ENCODE results near the gene B4GALNT4. TPM values are rescaled to one million over a fixed set of nuclear protein-coding genes. Genes with fewer than 3 reads are reported as not detected.

The B4GALNT4 gene
- total and polyA plus RNA-seq, 2 of the 4 experiments (the other 2 are of a cell fraction) = 5.2 to 38.6 TPM

GRCh38 chr11:385594-386351 lies 16.5 kb downstream of the B4GALNT4 start:
- BruUV-seq (replicated peaks) = no TSS peak
- Histone ChIP-seq H3K4me3 (ENCODE audit: insufficient read depth, low read depth, low read length) (no peak overlapping the region), H2BK20ac (ENCODE audit: low read depth, low read length) (no peak overlapping the region), H4K20me1 (ENCODE audit: insufficient read depth, low read length) (no peaks in the 10 kb centered on the region), H2BK15ac (ENCODE audit: low read depth, low read length) (no peak overlapping the region), H3K56ac (ENCODE audit: extremely low read depth, insufficient read depth, low read length) (no peak overlapping the region), H2BK5ac (ENCODE audit: low read depth, low read length, poor library complexity, severe bottlenecking) (no peak overlapping the region), H3K9ac (ENCODE audit: low read depth, low read length) (no peak overlapping the region), H2AK5ac (ENCODE audit: low read depth, low read length) (no peak overlapping the region), H3K4ac (ENCODE audit: low read depth, low read length) (no peak overlapping the region), H3K79me1 (ENCODE audit: low read depth in 1 of 2, low read length in 2 of 2) (no peaks in the 10 kb centered on the region), H3K4me2 (ENCODE audit: low read depth, low read length) (no peak overlapping the region), H2BK120ac (ENCODE audit: low read depth, low read length) (no peak overlapping the region), H2AK9ac (replicated peaks; ENCODE audit: low read depth, low read length, poor library complexity) (no peak overlapping the region), H4K8ac (ENCODE audit: low read depth in 2 of 2, low read length in 2 of 2) (no peak overlapping the region), H3K27me3 (ENCODE audit: control insufficient read depth, insufficient read depth, low read length) (peaks cover 8% of the 10 kb centered on the region; the same call in 1 of the 2 replicates), H3K9me3 (ENCODE audit: control insufficient read depth, insufficient read depth, low read length) (peaks cover 6% of the 10 kb centered on the region; the same call in 1 of the 2 replicates), H4K5ac (ENCODE audit: low read depth, low read length) (no peak overlapping the region), H3K36me3 (ENCODE audit: control insufficient read depth, insufficient read depth, low read length) (peaks cover 2% of the 10 kb centered on the region; the same call in 1 of the 2 replicates), H3K18ac (ENCODE audit: low read depth, low read length) (no peak overlapping the region), H3K4me1 (ENCODE audit: control insufficient read depth, insufficient read depth, low read length) (no peaks in the 10 kb centered on the region), H3K9me1 (ENCODE audit: insufficient read depth, low read length) (no peaks in the 10 kb centered on the region), H3K23ac (ENCODE audit: low read depth, low read length) (no peak overlapping the region), H2AFZ (replicated peaks; ENCODE audit: low read length, poor library complexity) (no peak overlapping the region), H4K91ac (ENCODE audit: insufficient read depth, low read depth, low read length) (no peak overlapping the region), H3K14ac (replicated peaks; ENCODE audit: low read depth, low read length) (no peak overlapping the region), H3K27ac (ENCODE audit: insufficient read depth, low read length) (no peak overlapping the region)
- ATAC-seq (ENCODE audit: low read depth) (no peak), DNase-seq (no peak)
- ChIA-PET CTCF (no interaction called here), POLR2A (ENCODE audit: unreplicated experiment) (no interaction called here)
- dilution Hi-C loops (cut with HindIII; ENCODE audit: low sequenced_read_pairs, unreplicated experiment) (no loop called here), intact Hi-C loops (cut with micrococcal nuclease) (no loop called here), in situ Hi-C loops (cut with MboI; ENCODE audit: low sequenced_read_pairs) (no loop called here)
- no peak for TF ChIP-seq MXI1 (IDR thresholded peaks at IDR 0.05; ENCODE audit: borderline replicate concordance, low read depth, low read length)
- no peak for TF ChIP-seq CTCF (conservative IDR thresholded peaks at IDR 0.05; ENCODE audit: low read depth, low read length)
- no peak for TF ChIP-seq RAD21 (IDR thresholded peaks at IDR 0.05; ENCODE audit: low read length)
- TF ChIP-seq SMC3 (IDR thresholded peaks at IDR 0.05; ENCODE audit: low read depth, low read length) = no peak
- TF ChIP-seq CEBPB (IDR thresholded peaks at IDR 0.05; ENCODE audit: low read depth, low read length) = no peak
- TF ChIP-seq RFX5 (IDR thresholded peaks at IDR 0.05; ENCODE audit: low read depth, low read length) = no peak
- no CpG with 5 or more reads among the region's 19 CpGs for WGBS, 2 experiments (ENCODE audit: extremely low coverage in 2 of 2, insufficient read length in 1 of 2)
